PFSK-1 (cell line): ENCODE measurements around the gene KNSTRN.

Experiments used
- FOXP2 ChIP-seq: optimal IDR thresholded peaks from 2 replicates; pipeline ENCODE3; 2011; ENCODE audit warnings: borderline replicate concordance, control low read depth, inconsistent platforms; ENCODE audit not compliant: insufficient read depth; ENCODE audit errors: extremely low read length, extremely low read depth
- POLR2AphosphoS5 ChIP-seq: IDR thresholded peaks from 2 replicates; pipeline ENCODE4 v1.6.1; 2012; ENCODE audit warnings: low read depth, mild to moderate bottlenecking, control low read depth, low read length, moderate library complexity
- SIN3A ChIP-seq: IDR thresholded peaks from 2 replicates; pipeline ENCODE4 v1.6.1; 2012; ENCODE audit warnings: mild to moderate bottlenecking, low read length, moderate library complexity, borderline replicate concordance; ENCODE audit not compliant: insufficient read depth
- TAF1 ChIP-seq: IDR thresholded peaks from 2 replicates; pipeline ENCODE4 v1.6.1; 2012; ENCODE audit warnings: low read length, control low read depth, borderline replicate concordance; ENCODE audit not compliant: insufficient read depth
- TF ChIP-seq, protein P1 (sequence below), 2 experiments: IDR thresholded peaks; 2 replicates each; pipeline versions ENCODE4 v1.6.1 to v1.8.0; 2011 to 2012; ENCODE audit warnings: low read depth in 2 of 2, low read length in 2 of 2, control low read depth in 1 of 2, inconsistent platforms in 1 of 2, mild to moderate bottlenecking in 1 of 2, moderate library complexity in 1 of 2; ENCODE audit not compliant: insufficient read depth in 1 of 2

Gene KNSTRN

DNA sequence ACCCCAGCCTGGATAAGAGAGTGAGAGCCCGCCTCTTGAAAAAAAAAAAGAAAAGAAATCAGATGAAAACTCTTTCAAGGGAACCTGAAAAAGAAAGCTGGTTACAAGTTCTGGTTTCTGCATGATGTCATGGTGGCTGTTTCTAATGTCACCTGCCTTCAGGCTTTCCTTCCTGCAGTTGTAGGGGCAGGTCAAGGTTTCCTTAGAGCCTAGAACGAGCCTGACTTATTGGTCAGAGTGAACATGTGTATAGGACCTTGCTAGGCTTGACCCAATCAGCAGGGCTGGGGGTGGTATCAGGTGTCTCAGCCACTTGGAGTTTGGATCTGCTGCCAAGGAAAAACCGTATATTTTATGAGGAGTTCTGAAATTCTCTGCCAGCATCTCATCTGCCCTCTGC, 26.8 kb downstream of the KNSTRN start:
- TF ChIP-seq FOXP2 = no peak
- TF ChIP-seq SIN3A = no peak
- no peak for TF ChIP-seq TAF1
- TF ChIP-seq, protein P1, sequence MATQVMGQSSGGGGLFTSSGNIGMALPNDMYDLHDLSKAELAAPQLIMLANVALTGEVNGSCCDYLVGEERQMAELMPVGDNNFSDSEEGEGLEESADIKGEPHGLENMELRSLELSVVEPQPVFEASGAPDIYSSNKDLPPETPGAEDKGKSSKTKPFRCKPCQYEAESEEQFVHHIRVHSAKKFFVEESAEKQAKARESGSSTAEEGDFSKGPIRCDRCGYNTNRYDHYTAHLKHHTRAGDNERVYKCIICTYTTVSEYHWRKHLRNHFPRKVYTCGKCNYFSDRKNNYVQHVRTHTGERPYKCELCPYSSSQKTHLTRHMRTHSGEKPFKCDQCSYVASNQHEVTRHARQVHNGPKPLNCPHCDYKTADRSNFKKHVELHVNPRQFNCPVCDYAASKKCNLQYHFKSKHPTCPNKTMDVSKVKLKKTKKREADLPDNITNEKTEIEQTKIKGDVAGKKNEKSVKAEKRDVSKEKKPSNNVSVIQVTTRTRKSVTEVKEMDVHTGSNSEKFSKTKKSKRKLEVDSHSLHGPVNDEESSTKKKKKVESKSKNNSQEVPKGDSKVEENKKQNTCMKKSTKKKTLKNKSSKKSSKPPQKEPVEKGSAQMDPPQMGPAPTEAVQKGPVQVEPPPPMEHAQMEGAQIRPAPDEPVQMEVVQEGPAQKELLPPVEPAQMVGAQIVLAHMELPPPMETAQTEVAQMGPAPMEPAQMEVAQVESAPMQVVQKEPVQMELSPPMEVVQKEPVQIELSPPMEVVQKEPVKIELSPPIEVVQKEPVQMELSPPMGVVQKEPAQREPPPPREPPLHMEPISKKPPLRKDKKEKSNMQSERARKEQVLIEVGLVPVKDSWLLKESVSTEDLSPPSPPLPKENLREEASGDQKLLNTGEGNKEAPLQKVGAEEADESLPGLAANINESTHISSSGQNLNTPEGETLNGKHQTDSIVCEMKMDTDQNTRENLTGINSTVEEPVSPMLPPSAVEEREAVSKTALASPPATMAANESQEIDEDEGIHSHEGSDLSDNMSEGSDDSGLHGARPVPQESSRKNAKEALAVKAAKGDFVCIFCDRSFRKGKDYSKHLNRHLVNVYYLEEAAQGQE (IDR thresholded peaks at IDR 0.05; ENCODE audit: insufficient read depth in 1 of 2, low read depth in 2 of 2, low read length in 2 of 2) = no peak

DNA sequence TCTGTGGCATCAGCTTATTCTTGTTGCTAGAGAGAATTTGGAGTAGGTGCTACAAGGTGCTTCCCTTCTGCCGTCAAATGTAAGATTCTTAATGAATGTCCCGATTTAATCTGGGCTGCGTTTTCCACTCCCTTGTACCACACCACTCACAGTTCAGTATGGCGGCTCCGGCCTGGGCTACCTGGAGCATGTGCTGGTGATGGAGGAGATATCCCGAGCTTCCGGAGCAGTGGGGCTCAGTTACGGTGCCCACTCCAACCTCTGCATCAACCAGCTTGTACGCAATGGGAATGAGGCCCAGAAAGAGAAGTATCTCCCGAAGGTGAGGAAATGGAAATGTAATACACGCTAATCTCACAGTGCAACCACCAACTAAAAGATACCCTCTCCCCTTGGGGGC, 28.0 kb downstream of the KNSTRN start:
- TF ChIP-seq SIN3A (no peak), FOXP2 (no peak), POLR2AphosphoS5 (no peak), TAF1 (no peak)
- TF ChIP-seq, protein P1 (IDR thresholded peaks at IDR 0.05; ENCODE audit: insufficient read depth in 1 of 2, low read depth in 2 of 2, low read length in 2 of 2) = no peak

DNA sequence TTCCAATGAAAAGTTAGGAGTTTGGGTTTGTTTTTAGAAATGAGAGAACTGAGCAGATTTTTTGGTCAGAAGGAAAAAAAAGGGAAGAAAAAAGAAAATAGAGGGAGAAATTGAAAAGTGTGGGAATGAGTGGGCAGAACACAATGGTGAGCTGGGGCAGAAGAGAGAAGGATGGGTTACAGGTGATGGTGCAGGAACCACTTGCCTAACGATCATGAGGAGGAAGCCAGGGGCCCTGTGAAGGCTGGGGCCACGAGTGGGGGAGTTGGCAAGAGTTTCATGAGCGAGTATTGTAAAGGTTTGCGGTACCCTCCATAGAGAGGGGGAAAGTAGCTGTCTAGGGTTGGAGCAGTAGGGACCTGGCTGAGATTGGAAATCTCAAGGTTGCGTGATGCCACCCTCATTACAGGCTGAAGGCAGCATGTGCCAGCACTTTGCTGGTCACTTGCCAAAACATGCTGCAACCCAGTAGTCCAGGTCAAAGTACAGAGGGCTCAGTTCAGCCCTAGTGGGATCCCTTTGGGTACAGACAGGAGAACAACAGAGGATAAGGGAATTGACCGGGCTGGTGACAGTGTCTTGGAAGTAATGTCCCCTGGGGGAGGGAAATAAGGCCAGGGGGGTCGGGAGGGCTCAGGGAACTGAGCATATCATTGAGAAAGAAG, 29.7 kb downstream of the KNSTRN start:
- TF ChIP-seq POLR2AphosphoS5 (peak; percentile 19; the same call in 1 of the 2 replicates), TAF1 (no peak), SIN3A (no peak), FOXP2 (no peak)
- TF ChIP-seq, protein P1 (IDR thresholded peaks at IDR 0.05; ENCODE audit: insufficient read depth in 1 of 2, low read depth in 2 of 2, low read length in 2 of 2) = no peak

DNA sequence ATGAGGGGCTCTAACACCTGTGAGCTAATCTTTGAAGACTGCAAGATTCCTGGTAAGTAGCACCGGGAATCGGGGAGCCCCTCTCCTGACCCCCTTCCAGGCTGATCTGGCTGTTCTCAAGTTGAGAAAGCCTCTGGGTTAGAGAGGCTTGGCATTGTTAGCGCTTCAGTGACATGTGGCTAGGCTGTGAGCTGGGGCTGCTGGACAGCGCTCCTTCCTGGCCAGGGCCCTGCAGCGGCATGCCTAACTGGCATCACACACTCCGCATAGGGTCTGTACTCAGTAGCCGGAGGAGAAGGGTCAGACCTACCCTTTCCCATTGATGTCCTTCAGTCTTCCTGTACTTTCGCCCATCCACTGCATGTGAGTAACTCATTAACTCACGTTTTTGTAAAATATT, 30.5 kb downstream of the KNSTRN start:
- TF ChIP-seq FOXP2 = no peak
- TF ChIP-seq, protein P1 (IDR thresholded peaks at IDR 0.05; ENCODE audit: insufficient read depth in 1 of 2, low read depth in 2 of 2, low read length in 2 of 2) = peak in 1 of 2 experiments; percentile 72; a peak in 1 of 4 replicates

DNA sequence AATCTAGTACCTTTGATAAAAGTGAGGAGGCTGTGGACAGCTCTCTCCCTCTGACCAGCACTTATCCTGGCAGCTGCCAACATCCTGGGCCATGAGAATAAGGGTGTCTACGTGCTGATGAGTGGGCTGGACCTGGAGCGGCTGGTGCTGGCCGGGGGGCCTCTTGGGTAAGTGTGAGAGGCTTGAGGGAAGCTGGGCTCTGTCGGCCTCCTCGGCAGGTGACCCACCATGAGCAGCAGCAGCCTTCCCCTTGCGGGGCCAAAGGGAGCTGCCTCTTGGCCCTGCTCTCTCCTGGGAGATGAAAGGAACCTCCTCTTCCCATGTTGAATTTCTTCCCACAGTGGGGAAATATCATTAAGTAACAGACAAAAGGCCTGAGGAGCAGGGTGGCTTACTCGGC, 32.3 kb downstream of the KNSTRN start:
- no peak for TF ChIP-seq FOXP2
- TF ChIP-seq, protein P1 (IDR thresholded peaks at IDR 0.05; ENCODE audit: insufficient read depth in 1 of 2, low read depth in 2 of 2, low read length in 2 of 2) = no peak
- no peak for TF ChIP-seq SIN3A
- TF ChIP-seq TAF1 = no peak
- no peak for TF ChIP-seq POLR2AphosphoS5
